Thyroid gland (tissue), 4 donors: ENCODE data around the gene TICAM2.
A peak's percentile ranks its signal among the peaks of the same experiment; 100 is the strongest.

Experiments
- POLR2A ChIP-seq, 2 donors: fragments of 450-650 bp; IDR thresholded peaks; one replicate each; pipeline ENCODE4 v1.6.1; 2017; ENCODE audit warnings: antibody characterized with exemption in 2 of 2, mild to moderate bottlenecking in 2 of 2, moderate library complexity in 1 of 2
- TF ChIP-seq, protein P1 (sequence below), 6 experiments: fragments of 200-600 bp in 3 of 6; fragments of 450-650 bp in 3 of 6; sonication (generic) in 3 of 6; IDR thresholded peaks; one replicate each; pipeline ENCODE4 v1.5.1; 2016 to 2019; ENCODE audit warnings: antibody characterized with exemption in 6 of 6, mild to moderate bottlenecking in 2 of 6, inconsistent platforms in 1 of 6, moderate library complexity in 1 of 6

DNA sequence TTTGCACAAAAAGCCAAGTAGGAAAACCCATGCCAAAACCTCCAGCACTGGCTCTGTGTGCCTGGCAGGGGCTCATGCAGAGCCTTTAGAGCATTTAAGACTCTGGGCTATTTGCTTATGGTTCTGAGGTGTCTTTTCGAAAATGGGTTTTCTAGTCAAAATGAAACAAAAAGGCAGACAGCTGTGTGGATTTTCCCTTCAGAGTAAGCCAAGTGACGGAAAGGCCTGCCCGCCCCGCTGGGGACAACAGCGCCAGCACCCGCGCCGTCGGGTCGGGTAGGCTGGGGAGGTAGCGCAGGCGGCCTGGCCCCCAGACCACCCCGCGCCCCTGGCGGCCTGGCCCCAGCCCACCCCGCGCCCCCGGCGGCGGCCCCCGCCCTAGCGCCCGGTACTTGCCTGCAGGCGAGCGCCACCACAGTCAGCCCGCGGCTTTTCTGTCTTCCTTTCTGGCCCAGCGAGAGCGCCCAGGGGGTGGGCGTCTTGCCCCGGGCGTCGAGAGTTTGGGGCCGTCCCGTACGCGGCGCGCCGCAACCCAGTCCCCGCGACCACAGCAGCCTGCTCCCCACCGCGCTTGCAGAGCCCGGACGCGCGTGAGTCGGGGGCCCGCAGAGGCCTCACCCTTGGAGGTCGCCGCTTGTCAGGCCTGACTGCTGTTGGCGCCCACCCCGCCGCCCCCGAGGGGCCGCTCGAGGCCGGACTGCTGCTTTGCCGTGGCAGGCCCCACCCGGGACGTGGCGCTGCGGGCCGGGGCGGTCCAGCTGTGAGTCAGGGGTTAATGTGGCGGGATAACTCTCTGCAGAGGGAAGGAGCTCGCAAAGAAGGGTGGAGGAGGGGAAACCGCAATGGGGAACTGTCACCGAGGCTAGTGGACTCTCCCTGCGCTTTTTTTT lies at the start of gene TICAM2:
- TF ChIP-seq POLR2A (IDR thresholded peaks at IDR 0.05), result peak in 1 of 2 donors; percentile 34
- TF ChIP-seq, protein P1, sequence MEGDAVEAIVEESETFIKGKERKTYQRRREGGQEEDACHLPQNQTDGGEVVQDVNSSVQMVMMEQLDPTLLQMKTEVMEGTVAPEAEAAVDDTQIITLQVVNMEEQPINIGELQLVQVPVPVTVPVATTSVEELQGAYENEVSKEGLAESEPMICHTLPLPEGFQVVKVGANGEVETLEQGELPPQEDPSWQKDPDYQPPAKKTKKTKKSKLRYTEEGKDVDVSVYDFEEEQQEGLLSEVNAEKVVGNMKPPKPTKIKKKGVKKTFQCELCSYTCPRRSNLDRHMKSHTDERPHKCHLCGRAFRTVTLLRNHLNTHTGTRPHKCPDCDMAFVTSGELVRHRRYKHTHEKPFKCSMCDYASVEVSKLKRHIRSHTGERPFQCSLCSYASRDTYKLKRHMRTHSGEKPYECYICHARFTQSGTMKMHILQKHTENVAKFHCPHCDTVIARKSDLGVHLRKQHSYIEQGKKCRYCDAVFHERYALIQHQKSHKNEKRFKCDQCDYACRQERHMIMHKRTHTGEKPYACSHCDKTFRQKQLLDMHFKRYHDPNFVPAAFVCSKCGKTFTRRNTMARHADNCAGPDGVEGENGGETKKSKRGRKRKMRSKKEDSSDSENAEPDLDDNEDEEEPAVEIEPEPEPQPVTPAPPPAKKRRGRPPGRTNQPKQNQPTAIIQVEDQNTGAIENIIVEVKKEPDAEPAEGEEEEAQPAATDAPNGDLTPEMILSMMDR (IDR thresholded peaks at IDR 0.05), result peak in 2 of 6 experiments; percentile 14 to 40
